ENCODE results near the gene DLG1. TPM values are rescaled to one million over a fixed set of nuclear protein-coding genes. Genes with fewer than 3 reads are reported as not detected.

DLG1 gene
- total and polyA plus RNA-seq, 2 experiments from 2014 or later: 27.6 to 98.0 TPM

- Mint-ChIP-seq H3K27ac (no peak overlapping the region), H3K36me3 (ENCODE audit: low read depth) (peaks cover 27% of the 10 kb centered on the region; the same call in 2 of the 3 replicates)
These were observed 186.7 kb downstream of the DLG1 start for GRCh38 chr3:197111685-197112084.

GRCh38 chr3:197105786-197106185, 192.6 kb downstream of the DLG1 start:
- no peaks in the 10 kb centered on the region for H3K36me3 ChIP-seq (ENCODE audit: insufficient read depth)
- H3K9me3 Mint-ChIP-seq: no peaks in the 10 kb centered on the region
- H3K27ac Mint-ChIP-seq: no peak overlapping the region
- H3K27me3 ChIP-seq (ENCODE audit: insufficient read depth): no peaks in the 10 kb centered on the region
- no peak for TF ChIP-seq CTCF (conservative IDR thresholded peaks at IDR 0.05; ENCODE audit: low read depth in 2 of 2)
- no peak for TF ChIP-seq ETS1 (IDR thresholded peaks at IDR 0.05)
- TF ChIP-seq POLR2AphosphoS5 (IDR thresholded peaks at IDR 0.05; ENCODE audit: low read depth): no peak
- TF ChIP-seq JUNB (IDR thresholded peaks at IDR 0.05; ENCODE audit: unreplicated experiment): no peak
- TF ChIP-seq ZNF114 (CRISPR knock-in tag; IDR thresholded peaks at IDR 0.05): no peak
- no peak for TF ChIP-seq EZH2phosphoT487 (IDR thresholded peaks at IDR 0.05; ENCODE audit: unreplicated experiment)
- no peak for TF ChIP-seq NANOG (IDR thresholded peaks at IDR 0.05; ENCODE audit: borderline replicate concordance)
- no peaks in the 10 kb centered on the region for H3K9me2 ChIP-seq (ENCODE audit: insufficient read depth)
- H3K4me3 Mint-ChIP-seq: no peak overlapping the region
- H3K27ac ChIP-seq (ENCODE audit: low read depth): no peak overlapping the region
- H3K4me1 Mint-ChIP-seq: no peaks in the 10 kb centered on the region; the same call in 2 of the 3 replicates
- no peak overlapping the region for H2AFZ ChIP-seq
- H3K27me3 Mint-ChIP-seq (ENCODE audit: insufficient read depth, low read depth, poor library complexity): no peaks in the 10 kb centered on the region
- ATAC-seq (no peak), DNase-seq (ENCODE audit: low spot score) (no peak)
- no peaks in the 10 kb centered on the region for H3F3A ChIP-seq (replicated peaks; ENCODE audit: low read depth)
- H3K79me2 ChIP-seq (replicated peaks; ENCODE audit: insufficient read depth): no peaks in the 10 kb centered on the region
- peaks cover 15% of the 10 kb centered on the region; the same call in 2 of the 3 replicates for H3K36me3 Mint-ChIP-seq (ENCODE audit: low read depth)
- H3K4me1 ChIP-seq (ENCODE audit: insufficient read depth): no peaks in the 10 kb centered on the region
- H3K4me2 ChIP-seq: no peak overlapping the region
- no peak overlapping the region for H3K4me3 ChIP-seq
- no peaks in the 10 kb centered on the region for H4K20me1 ChIP-seq (replicated peaks; ENCODE audit: insufficient read depth)

More at GRCh38 chr3:197111685-197112084, 186.7 kb downstream of the DLG1 start:
- ATAC-seq (no peak), DNase-seq (ENCODE audit: low spot score) (no peak)
- Histone ChIP-seq H3F3A (replicated peaks; ENCODE audit: low read depth) (no peaks in the 10 kb centered on the region), H3K4me3 (no peak overlapping the region), H3K27me3 (ENCODE audit: insufficient read depth) (no peaks in the 10 kb centered on the region), H3K9me2 (ENCODE audit: insufficient read depth) (no peaks in the 10 kb centered on the region), H4K20me1 (replicated peaks; ENCODE audit: insufficient read depth) (no peaks in the 10 kb centered on the region), H2AFZ (no peak overlapping the region), H3K4me1 (ENCODE audit: insufficient read depth) (no peaks in the 10 kb centered on the region), H3K36me3 (ENCODE audit: insufficient read depth) (no peaks in the 10 kb centered on the region; the same call in 1 of the 2 replicates), H3K27ac (ENCODE audit: low read depth) (no peak overlapping the region), H3K4me2 (no peak overlapping the region), H3K79me2 (replicated peaks; ENCODE audit: insufficient read depth) (no peaks in the 10 kb centered on the region)
- H3K9me3 Mint-ChIP-seq: no peaks in the 10 kb centered on the region
- no peak overlapping the region for H3K4me3 Mint-ChIP-seq
- no peaks in the 10 kb centered on the region for H3K4me1 Mint-ChIP-seq
- H3K27me3 Mint-ChIP-seq (ENCODE audit: insufficient read depth, low read depth, poor library complexity): peaks cover 2% of the 10 kb centered on the region
- TF ChIP-seq ETS1 (IDR thresholded peaks at IDR 0.05) (no peak), JUNB (IDR thresholded peaks at IDR 0.05; ENCODE audit: unreplicated experiment) (no peak), CTCF (conservative IDR thresholded peaks at IDR 0.05; ENCODE audit: low read depth in 2 of 2) (no peak), NANOG (IDR thresholded peaks at IDR 0.05; ENCODE audit: borderline replicate concordance) (no peak)
